SK-N-SH treated with all-trans-retinoic acid at 6 μM for 48 hours (cell line): ENCODE results near the gene FTH1.

Source experiments
- ATAC-seq: fragments of 200-7000 bp; cut with Tn5 transposase; 3 replicates; pipeline ENCODE4 v1.9.1; 2020; ENCODE audit warnings: mild to moderate bottlenecking, moderate library complexity
- ARNTL ChIP-seq: fragments of 450-650 bp; formaldehyde crosslinking; IDR thresholded peaks from 2 replicates; pipeline ENCODE4 v1.5.0; 2020; ENCODE audit warnings: low read depth, mild to moderate bottlenecking, moderate library complexity, borderline replicate concordance
- BACH2 ChIP-seq: fragments of 250-450 bp; sonication (Bioruptor Pico); IDR thresholded peaks from 2 replicates; pipeline ENCODE4 v1.9.0; 2021; ENCODE audit warnings: mild to moderate bottlenecking, borderline replicate concordance
- CREB5 ChIP-seq: fragments of 250-450 bp; sonication (Bioruptor Pico); IDR thresholded peaks from 2 replicates; pipeline ENCODE4 v1.5.1; 2020; ENCODE audit warnings: low read depth, mild to moderate bottlenecking, moderate library complexity
- CSDC2 ChIP-seq: fragments of 250-450 bp; sonication (Bioruptor Pico); IDR thresholded peaks from 2 replicates; pipeline ENCODE4 v1.5.0; 2020; ENCODE audit warnings: mild to moderate bottlenecking, moderate library complexity
- CSRNP3 ChIP-seq: fragments of 250-450 bp; sonication (Bioruptor Pico); IDR thresholded peaks from 2 replicates; pipeline ENCODE4 v1.5.1; 2021; ENCODE audit warnings: mild to moderate bottlenecking, moderate library complexity
- ESRRG ChIP-seq: fragments of 250-450 bp; sonication (Bioruptor Pico); IDR thresholded peaks from 2 replicates; pipeline ENCODE4 v1.6.1; 2021; ENCODE audit warnings: mild to moderate bottlenecking
- GLIS3 ChIP-seq: fragments of 250-450 bp; sonication (Bioruptor Pico); IDR thresholded peaks from 2 replicates; pipeline ENCODE4 v1.5.0; 2020; ENCODE audit warnings: mild to moderate bottlenecking, moderate library complexity
- ISL1 ChIP-seq: fragments of 250-450 bp; sonication (Bioruptor Pico); IDR thresholded peaks from 2 replicates; pipeline ENCODE4 v2.1.2; 2022; ENCODE audit warnings: mild to moderate bottlenecking, moderate library complexity
- OSR1 ChIP-seq: fragments of 250-450 bp; sonication (Bioruptor Pico); IDR thresholded peaks from 2 replicates; pipeline ENCODE4 v1.8.0; 2022; ENCODE audit warnings: moderate library complexity, mild to moderate bottlenecking, inconsistent platforms
- PATZ1 ChIP-seq: fragments of 250-450 bp; sonication (Bioruptor Pico); IDR thresholded peaks from 2 replicates; pipeline ENCODE4 v1.8.0; 2020; ENCODE audit warnings: mild to moderate bottlenecking, moderate library complexity, borderline replicate concordance
- PPARA ChIP-seq: fragments of 250-450 bp; sonication (Bioruptor Pico); IDR thresholded peaks from 2 replicates; pipeline ENCODE4 v1.5.0; 2020; ENCODE audit warnings: mild to moderate bottlenecking, borderline replicate concordance
- RARB ChIP-seq: fragments of 250-450 bp; sonication (Bioruptor Pico); IDR thresholded peaks from 2 replicates; pipeline ENCODE4 v1.8.0; 2021; ENCODE audit warnings: mild to moderate bottlenecking, moderate library complexity
- SNAI2 ChIP-seq: fragments of 250-450 bp; sonication (Bioruptor Pico); IDR thresholded peaks from 2 replicates; pipeline ENCODE4 v1.5.0; 2020; ENCODE audit warnings: mild to moderate bottlenecking, moderate library complexity
- TCF4 ChIP-seq: fragments of 250-450 bp; sonication (Bioruptor Pico); IDR thresholded peaks from 2 replicates; pipeline ENCODE4 v1.8.0; 2021; ENCODE audit warnings: mild to moderate bottlenecking, moderate library complexity, borderline replicate concordance
- TOX ChIP-seq: fragments of 250-450 bp; sonication (Bioruptor Pico); IDR thresholded peaks from 2 replicates; pipeline ENCODE4 v1.8.0; 2021; ENCODE audit warnings: mild to moderate bottlenecking, moderate library complexity, borderline replicate concordance
- ZC3H10 ChIP-seq: fragments of 250-450 bp; sonication (Bioruptor Pico); IDR thresholded peaks from 2 replicates; pipeline ENCODE4 v1.5.1; 2021; ENCODE audit warnings: mild to moderate bottlenecking, moderate library complexity
- ZFP3 ChIP-seq: fragments of 250-450 bp; sonication (Bioruptor Pico); IDR thresholded peaks from 2 replicates; pipeline ENCODE4 v1.5.0; 2020; ENCODE audit warnings: mild to moderate bottlenecking, moderate library complexity
- ZFP30 ChIP-seq: fragments of 450-650 bp; formaldehyde crosslinking; IDR thresholded peaks from 2 replicates; pipeline ENCODE4 v1.5.0; 2022; ENCODE audit warnings: mild to moderate bottlenecking, moderate library complexity
- ZNF565 ChIP-seq: fragments of 450-650 bp; formaldehyde crosslinking; conservative IDR thresholded peaks from 2 replicates; pipeline ENCODE4 v1.5.0; 2020; ENCODE audit warnings: low read depth, mild to moderate bottlenecking, moderate library complexity
- ZNF8 ChIP-seq: fragments of 450-650 bp; formaldehyde crosslinking; IDR thresholded peaks from 2 replicates; pipeline ENCODE4 v1.5.0; 2020; ENCODE audit warnings: mild to moderate bottlenecking, moderate library complexity

The FTH1 gene

GRCh38 chr11:61980783-61981541 lies 13.5 kb upstream of the FTH1 start (continued):
- no peak for TF ChIP-seq PATZ1
- no peak for TF ChIP-seq ZNF8 (CRISPR knock-in tag)
- no peak for TF ChIP-seq ZFP30 (CRISPR knock-in tag)
- no peak for TF ChIP-seq CSRNP3
- TF ChIP-seq TCF4 = no peak
- no peak for TF ChIP-seq CREB5 (CRISPR knock-in tag)

GRCh38 chr11:61978703-61979661 lies 11.5 kb upstream of the FTH1 start:
- TF ChIP-seq GLIS3 (CRISPR knock-in tag) (no peak), TCF4 (no peak), SNAI2 (0 out of 2 replicates have a peak, but pooled peaks have one; percentile 31), OSR1 (no peak), ZFP30 (CRISPR knock-in tag) (no peak)
- peak; percentile 86 for ATAC-seq

GRCh38 chr11:61976813-61977475 lies 9.5 kb upstream of the FTH1 start:
- no peak for ATAC-seq
- no peak for TF ChIP-seq CSRNP3
- no peak for TF ChIP-seq GLIS3 (CRISPR knock-in tag)
- no peak for TF ChIP-seq SNAI2

- no peak for TF ChIP-seq ZNF8 (CRISPR knock-in tag)
- no peak for TF ChIP-seq PATZ1
- TF ChIP-seq ISL1 (CRISPR knock-in tag) = no peak
- TF ChIP-seq ZFP30 (CRISPR knock-in tag) = no peak
- no peak for TF ChIP-seq RARB
- no peak for TF ChIP-seq TOX
- ATAC-seq = no peak
Observed at GRCh38 chr11:61976420-61976800, 9.0 kb upstream of the FTH1 start.

GRCh38 chr11:61975638-61976419 lies 8.4 kb upstream of the FTH1 start:
- TF ChIP-seq PPARA (CRISPR knock-in tag) = no peak
- no peak for TF ChIP-seq OSR1
- no peak for TF ChIP-seq ARNTL (CRISPR knock-in tag)
- no peak for TF ChIP-seq RARB
- TF ChIP-seq ISL1 (CRISPR knock-in tag) = no peak
- TF ChIP-seq ZFP3 = no peak
- no peak for TF ChIP-seq ESRRG (CRISPR knock-in tag)
- no peak for TF ChIP-seq CSDC2 (CRISPR knock-in tag)
- TF ChIP-seq CREB5 (CRISPR knock-in tag) = no peak
- no peak for TF ChIP-seq TCF4
- no peak for TF ChIP-seq BACH2 (CRISPR knock-in tag)
- TF ChIP-seq TOX = no peak
- TF ChIP-seq SNAI2 = no peak
- TF ChIP-seq ZNF565 (CRISPR knock-in tag) = no peak
- TF ChIP-seq ZC3H10 (CRISPR knock-in tag) = no peak
- no peak for TF ChIP-seq GLIS3 (CRISPR knock-in tag)
- ATAC-seq = no peak
